Fibroblast of skin of scalp (primary cell): ENCODE data around the gene MVB12A.

Source experiments
- DNase-seq: peaks from one replicate; pipeline ENCODE4 v3.0.0-alpha.2; 2013

The MVB12A gene

GRCh38 chr19:17447704-17448130, 27.9 kb downstream of the MVB12A start:
- no peak for DNase-seq

- DNase-seq = peak; percentile 33
Measured at GRCh38 chr19:17448131-17448967, 28.5 kb downstream of the MVB12A start, which contains the start of gene TMEM221. Gene TMEM221 (minus strand): TSS chr19:17448668. CDS start chr19:17448462, 206 bp downstream.

GRCh38 chr19:17450264-17451075, 30.6 kb downstream of the MVB12A start:
- no peak for DNase-seq

- DNase-seq = no peak
Measured at GRCh38 chr19:17451820-17452219, 32.0 kb downstream of the MVB12A start.

- DNase-seq = no peak
Measured at GRCh38 chr19:17454576-17455071, 34.8 kb downstream of the MVB12A start.

- DNase-seq = no peak
Measured at GRCh38 chr19:17455308-17456123, 35.7 kb downstream of the MVB12A start.

- DNase-seq = no peak
Measured at GRCh38 chr19:17456127-17456526, 36.3 kb downstream of the MVB12A start.

GRCh38 chr19:17457616-17458015, 37.8 kb downstream of the MVB12A start:
- no peak for DNase-seq

GRCh38 chr19:17458970-17459369, 39.1 kb downstream of the MVB12A start:
- DNase-seq = no peak

- no peak for DNase-seq
Measured at GRCh38 chr19:17460372-17461230, 40.8 kb downstream of the MVB12A start, which contains the start of gene NXNL1. Gene NXNL1 (minus strand): TSS chr19:17460926. CDS start chr19:17460869, 57 bp downstream.

GRCh38 chr19:17466487-17466850, 46.6 kb downstream of the MVB12A start:
- no peak for DNase-seq

GRCh38 chr19:17467471-17468301, 47.8 kb downstream of the MVB12A start:
- DNase-seq = no peak

- DNase-seq = no peak
Measured at GRCh38 chr19:17468302-17469091, 48.6 kb downstream of the MVB12A start.

GRCh38 chr19:17469092-17469480, 49.2 kb downstream of the MVB12A start:
- DNase-seq = no peak

- peak; percentile 98 for DNase-seq
Measured at GRCh38 chr19:17469481-17470067, 49.7 kb downstream of the MVB12A start.

GRCh38 chr19:17470068-17470841, 50.4 kb downstream of the MVB12A start, which contains the start of gene SLC27A1:
Gene SLC27A1 (plus strand): TSS chr19:17470524. CDS start chr19:17470541, 17 bp downstream.
- DNase-seq = peak; percentile 100

GRCh38 chr19:17471410-17472125, 51.7 kb downstream of the MVB12A start:
- DNase-seq = no peak
